A673 (cell line): ENCODE data around the gene TNFRSF9.

Experiments
- CTCF ChIP-seq: fragments of 300-800, 200-600 bp; sonication (generic); conservative IDR thresholded peaks from 2 replicates; pipeline ENCODE4 v1.5.1; 2017; ENCODE audit warnings: low read depth, mild to moderate bottlenecking, antibody characterized with exemption, low read length, moderate library complexity, mixed read lengths
- EZH2 ChIP-seq: fragments of 200-600 bp; sonication (generic); IDR thresholded peaks from 2 replicates; pipeline ENCODE4 v1.6.1; 2017; ENCODE audit warnings: borderline replicate concordance, low read depth, mild to moderate bottlenecking, mixed read lengths, antibody characterized with exemption, low read length; ENCODE audit not compliant: poor library complexity, severe bottlenecking

GRCh38 chr1:7912145-7912544 lies 28.5 kb downstream of the TNFRSF9 start:
- TF ChIP-seq CTCF (no peak), EZH2 (no peak)
